Measurements from ENCODE around the gene PODXL2. TPM values are rescaled to one million over a fixed set of nuclear protein-coding genes. Genes with fewer than 3 reads are reported as not detected.
"Not testable (repeated sequence)": the region's sequence is repeated elsewhere in the genome, so short reads cannot be mapped to it uniquely, and the experiment has no call there.

Gene PODXL2
- total RNA-seq, 1 donor from 2014 or later, result 10.3 TPM

DNA sequence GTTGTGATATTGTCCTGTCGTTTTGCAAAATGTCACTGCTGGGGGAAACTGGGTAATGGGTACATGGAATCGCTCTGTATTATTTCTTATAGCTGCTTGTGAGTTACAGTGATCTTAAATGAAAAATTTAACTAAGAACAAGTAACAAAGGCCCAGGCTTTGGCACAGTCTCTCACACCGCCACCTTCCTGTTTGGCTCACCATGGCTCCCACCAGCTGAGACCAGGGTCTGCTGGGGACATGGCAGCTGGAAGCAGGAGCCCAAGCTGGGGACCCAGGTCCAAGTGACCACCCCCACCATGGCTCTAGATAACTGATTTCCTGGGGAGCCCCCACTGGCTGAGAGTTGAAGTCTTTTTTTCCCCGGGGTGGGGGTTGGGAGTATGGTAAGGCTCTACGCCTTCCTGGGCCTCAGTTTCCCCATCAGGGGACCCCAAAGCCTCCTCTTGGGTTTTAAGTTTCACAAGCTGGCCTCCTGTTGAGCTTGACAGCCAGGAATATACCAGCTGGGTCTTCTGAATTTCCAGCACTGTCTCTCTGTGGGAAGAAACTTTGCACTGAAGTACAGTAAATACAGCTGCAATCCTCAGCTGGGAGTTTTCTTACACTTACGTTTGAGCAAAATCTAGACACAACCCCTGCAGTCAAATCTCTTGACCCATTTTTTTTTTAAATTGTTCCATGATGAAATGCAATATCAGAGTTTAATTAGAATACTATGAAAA lies 69.9 kb downstream of the PODXL2 start:
- Mint-ChIP-seq H3K36me3 (ENCODE audit: low read depth) (no peaks in the 10 kb centered on the region), H3K4me3 (no peak overlapping the region), H3K9me3 (no peaks in the 10 kb centered on the region), H3K27me3 (ENCODE audit: insufficient read depth) (peaks cover 4% of the 10 kb centered on the region), H3K27ac (no peak overlapping the region), H3K4me1 (ENCODE audit: low read depth) (no peaks in the 10 kb centered on the region)
- DNase-seq (ENCODE audit: low spot score), result no peak
- intact Hi-C loops (cut with micrococcal nuclease), result loop anchor here (5.0 kb wide), 2 partner anchors 133 to 423 kb away; partner anchors contain the start of gene RUVBL1

DNA sequence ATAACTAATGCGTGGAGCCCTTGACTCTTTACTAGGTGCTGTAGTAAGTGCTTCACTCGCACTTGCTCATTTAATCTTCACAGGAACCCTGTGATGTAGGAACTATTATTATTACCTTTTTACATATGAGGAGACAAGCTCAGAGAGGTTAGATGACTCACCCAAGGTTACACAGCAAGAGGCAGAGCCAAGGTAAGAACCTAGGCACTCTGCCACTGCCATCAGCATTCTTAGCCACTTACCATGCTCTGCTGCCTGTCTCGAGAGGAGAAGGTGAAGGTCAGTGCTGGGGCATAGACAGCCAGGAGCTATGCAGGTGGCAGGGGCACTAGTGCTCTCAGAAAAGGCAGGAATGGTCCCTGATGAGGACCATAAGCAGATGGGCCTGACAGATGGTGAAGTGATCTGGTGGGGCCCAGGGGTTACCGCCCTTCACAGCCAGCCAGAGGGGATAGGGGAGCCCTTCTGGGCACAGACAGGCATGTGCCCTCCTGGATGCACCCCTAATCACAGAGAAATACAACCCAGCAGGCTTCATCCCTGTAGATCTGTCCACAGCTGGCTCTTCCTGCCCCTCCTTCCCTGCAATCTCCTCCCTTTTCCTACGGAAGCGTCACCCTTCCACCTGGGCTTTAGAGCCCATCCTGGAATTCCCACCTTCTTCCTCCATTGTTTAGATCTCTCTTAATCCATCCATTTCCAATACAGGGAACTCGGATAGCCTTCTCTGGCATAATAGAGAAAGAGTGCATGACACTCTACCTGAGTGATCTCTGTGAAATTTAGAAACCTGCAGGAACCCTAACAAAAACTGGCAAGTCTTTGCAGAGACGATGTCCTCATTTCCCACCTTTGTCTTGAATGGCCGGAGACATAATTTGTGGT lies 70.7 kb downstream of the PODXL2 start:
- Mint-ChIP-seq H3K4me3 (no peak overlapping the region), H3K27me3 (ENCODE audit: insufficient read depth) (peaks cover 4% of the 10 kb centered on the region), H3K9me3 (no peaks in the 10 kb centered on the region), H3K36me3 (ENCODE audit: low read depth) (no peaks in the 10 kb centered on the region), H3K4me1 (ENCODE audit: low read depth) (no peaks in the 10 kb centered on the region), H3K27ac (no peak overlapping the region)
- intact Hi-C loops (cut with micrococcal nuclease), result loop anchor here (5.0 kb wide), 2 partner anchors 133 to 423 kb away; partner anchors contain the start of gene RUVBL1
- no peak for DNase-seq (ENCODE audit: low spot score)

- no peak for DNase-seq (ENCODE audit: low spot score)
- intact Hi-C loops (cut with micrococcal nuclease), result no loop called here
- no peaks in the 10 kb centered on the region for H3K9me3 Mint-ChIP-seq
- no peaks in the 10 kb centered on the region for H3K36me3 Mint-ChIP-seq (ENCODE audit: low read depth)
- H3K27me3 Mint-ChIP-seq (ENCODE audit: insufficient read depth), result peaks cover 4% of the 10 kb centered on the region
- H3K4me1 Mint-ChIP-seq (ENCODE audit: low read depth), result no peaks in the 10 kb centered on the region
- H3K4me3 Mint-ChIP-seq, result no peak overlapping the region
- H3K27ac Mint-ChIP-seq, result no peak overlapping the region
Observed at GRCh38 chr3:127700406-127700805, 71.4 kb downstream of the PODXL2 start.

DNA sequence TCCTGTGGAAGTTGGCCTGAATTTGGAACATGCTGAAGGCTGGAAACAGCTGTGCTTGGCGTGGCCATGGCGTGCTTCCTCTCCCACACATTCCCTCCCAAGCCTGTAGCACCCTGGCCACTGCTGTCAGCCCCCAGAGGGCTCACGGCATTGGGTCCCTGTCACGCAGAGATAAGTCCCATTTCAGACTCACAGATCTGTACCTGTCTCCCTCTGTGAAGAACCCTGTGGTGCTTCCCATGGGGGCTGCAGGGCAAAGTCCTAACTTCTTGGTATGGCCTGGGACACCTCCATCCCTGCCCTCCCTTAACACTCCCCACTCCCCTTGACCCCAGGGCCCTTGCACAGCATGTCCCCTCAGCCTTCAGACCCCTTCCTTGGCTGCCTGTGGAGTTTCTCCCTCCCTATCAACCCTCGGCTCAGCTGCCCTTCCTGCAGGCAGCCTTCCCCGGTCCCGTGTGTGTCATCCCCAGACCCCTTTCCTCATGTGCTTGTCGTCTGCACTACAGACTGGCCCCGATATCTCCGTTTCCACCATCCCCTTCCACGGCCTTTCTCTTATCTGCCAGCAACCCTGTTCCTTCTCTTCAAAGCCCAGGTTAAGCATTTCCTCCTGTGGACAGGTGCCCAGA lies 72.4 kb downstream of the PODXL2 start:
- H3K4me1 Mint-ChIP-seq (ENCODE audit: low read depth), result no peaks in the 10 kb centered on the region
- no peaks in the 10 kb centered on the region for H3K36me3 Mint-ChIP-seq (ENCODE audit: low read depth)
- no peaks in the 10 kb centered on the region for H3K9me3 Mint-ChIP-seq
- no peak overlapping the region for H3K4me3 Mint-ChIP-seq
- H3K27ac Mint-ChIP-seq, result no peak overlapping the region
- intact Hi-C loops (cut with micrococcal nuclease), result no loop called here
- H3K27me3 Mint-ChIP-seq (ENCODE audit: insufficient read depth), result peaks cover 2% of the 10 kb centered on the region
- no peak for DNase-seq (ENCODE audit: low spot score)

- peaks cover 2% of the 10 kb centered on the region for H3K27me3 Mint-ChIP-seq (ENCODE audit: insufficient read depth)
- no peaks in the 10 kb centered on the region for H3K4me1 Mint-ChIP-seq (ENCODE audit: low read depth)
- no peaks in the 10 kb centered on the region for H3K36me3 Mint-ChIP-seq (ENCODE audit: low read depth)
- DNase-seq (ENCODE audit: low spot score), result no peak
- no peak overlapping the region for H3K27ac Mint-ChIP-seq
- intact Hi-C loops (cut with micrococcal nuclease), result no loop called here
- H3K4me3 Mint-ChIP-seq, result no peak overlapping the region
- no peaks in the 10 kb centered on the region for H3K9me3 Mint-ChIP-seq
Observed at GRCh38 chr3:127702151-127702578, 73.2 kb downstream of the PODXL2 start.

DNA sequence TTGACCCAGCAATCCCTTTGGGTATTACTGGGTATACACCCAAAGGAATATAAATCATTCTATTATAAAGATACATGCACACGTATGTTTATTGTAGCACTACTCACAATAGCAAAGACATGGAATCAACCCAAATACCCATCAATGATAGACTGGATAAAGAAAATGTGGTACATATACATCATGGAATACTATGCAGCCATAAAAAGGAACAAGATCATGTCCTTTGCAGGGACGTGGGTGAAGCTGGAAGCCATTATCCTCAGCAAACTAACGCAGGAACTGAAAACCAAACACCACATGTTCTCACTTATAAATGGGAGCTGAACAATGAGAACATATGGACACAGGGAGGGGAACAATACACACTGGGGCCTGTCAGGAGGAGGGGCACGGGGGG lies 75.9 kb downstream of the PODXL2 start:
- intact Hi-C loops (cut with micrococcal nuclease); H3K4me1 Mint-ChIP-seq (ENCODE audit: low read depth); H3K27me3 Mint-ChIP-seq (ENCODE audit: insufficient read depth); H3K9me3 Mint-ChIP-seq; H3K27ac Mint-ChIP-seq; H3K4me3 Mint-ChIP-seq; DNase-seq (ENCODE audit: low spot score); H3K36me3 Mint-ChIP-seq (ENCODE audit: low read depth): not testable (repeated sequence)

DNA sequence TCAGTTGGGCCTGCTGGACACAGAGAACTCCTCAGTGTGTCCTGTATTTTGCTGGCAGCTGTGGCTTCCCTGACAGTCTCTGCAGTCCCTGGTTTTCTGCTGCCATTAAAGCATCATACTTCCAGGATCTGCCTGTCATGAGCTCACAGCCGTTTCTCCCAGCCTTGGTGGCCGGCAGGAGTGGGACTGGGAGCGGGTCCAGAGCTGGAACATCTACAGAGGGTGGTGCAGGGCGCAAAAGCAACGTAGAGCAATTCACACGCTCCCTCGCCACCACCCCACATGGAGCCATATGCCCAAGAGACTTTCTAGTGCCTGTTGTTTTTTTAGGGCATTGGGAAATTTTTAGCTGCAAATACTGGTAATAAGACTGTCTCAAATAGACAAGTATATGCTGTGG lies 77.3 kb downstream of the PODXL2 start:
- Mint-ChIP-seq H3K9me3 (no peaks in the 10 kb centered on the region), H3K4me1 (ENCODE audit: low read depth) (no peaks in the 10 kb centered on the region), H3K27me3 (ENCODE audit: insufficient read depth) (no peaks in the 10 kb centered on the region), H3K27ac (no peak overlapping the region), H3K36me3 (ENCODE audit: low read depth) (no peaks in the 10 kb centered on the region), H3K4me3 (no peak overlapping the region)
- intact Hi-C loops (cut with micrococcal nuclease), result no loop called here
- DNase-seq (ENCODE audit: low spot score), result no peak

DNA sequence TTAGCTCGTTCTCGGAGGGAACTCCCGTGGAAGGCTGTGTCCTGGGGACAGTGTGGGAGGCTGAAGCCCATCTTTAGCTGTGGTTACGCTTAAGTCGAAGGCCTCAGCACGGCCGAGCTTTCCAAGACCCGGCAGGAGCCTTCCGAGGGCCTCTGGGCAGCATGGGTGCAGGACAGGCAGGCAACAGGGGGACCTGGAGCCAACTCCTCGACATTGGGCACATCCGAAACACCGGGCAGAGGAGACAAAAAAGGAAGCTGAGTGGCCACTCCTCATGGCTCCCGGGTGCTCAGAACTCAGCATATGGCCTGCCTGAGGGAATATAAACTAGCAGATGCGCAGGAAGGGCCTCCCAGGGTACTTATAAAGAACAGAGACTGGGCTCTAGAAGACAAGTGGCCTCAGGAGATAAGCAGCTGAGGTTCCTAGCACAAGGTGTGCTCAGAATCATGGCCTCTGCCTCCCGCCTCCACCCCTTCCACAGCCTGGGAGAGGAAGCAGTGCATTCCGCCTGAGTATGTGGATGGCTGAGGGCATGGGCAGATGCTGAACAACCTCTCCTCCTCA lies 77.9 kb downstream of the PODXL2 start:
- no peaks in the 10 kb centered on the region for H3K4me1 Mint-ChIP-seq (ENCODE audit: low read depth)

DNA sequence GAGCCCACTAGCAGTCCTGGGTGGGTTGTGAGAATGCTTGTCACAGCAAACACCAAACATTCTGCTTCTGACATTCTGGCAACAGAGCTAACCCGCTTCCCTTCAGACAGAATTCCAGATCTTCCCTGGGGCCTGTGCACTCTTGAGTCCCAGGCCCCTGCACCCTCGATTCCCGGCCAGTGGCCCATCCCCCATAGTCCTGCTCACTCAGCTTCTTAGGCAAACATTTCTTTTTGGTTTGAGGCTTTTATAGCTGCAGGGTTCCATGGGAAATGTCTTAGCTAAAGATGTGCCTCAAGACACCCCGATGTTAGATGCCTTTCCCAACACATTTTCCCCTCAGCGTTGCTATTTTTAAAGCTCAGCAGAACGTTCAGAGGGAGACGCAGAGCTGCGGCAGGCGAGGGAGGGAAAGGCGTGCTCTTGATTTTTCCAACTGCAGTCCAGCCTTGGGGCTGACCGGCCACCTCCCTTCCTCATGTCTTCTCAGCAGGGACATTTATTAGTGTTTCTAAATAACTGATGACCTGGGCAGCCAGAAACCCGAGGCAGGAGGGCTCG lies 78.9 kb downstream of the PODXL2 start:
- no peaks in the 10 kb centered on the region for H3K27me3 Mint-ChIP-seq (ENCODE audit: insufficient read depth)
- no peaks in the 10 kb centered on the region for H3K36me3 Mint-ChIP-seq (ENCODE audit: low read depth)
- intact Hi-C loops (cut with micrococcal nuclease), result no loop called here
- H3K4me1 Mint-ChIP-seq (ENCODE audit: low read depth), result no peaks in the 10 kb centered on the region
- no peaks in the 10 kb centered on the region for H3K9me3 Mint-ChIP-seq
- no peak for DNase-seq (ENCODE audit: low spot score)
- H3K4me3 Mint-ChIP-seq, result no peak overlapping the region
- H3K27ac Mint-ChIP-seq, result no peak overlapping the region

More for the DNA sequence above, 77.9 kb downstream of the PODXL2 start:
- no peak overlapping the region for H3K27ac Mint-ChIP-seq
- DNase-seq (ENCODE audit: low spot score), result no peak
- intact Hi-C loops (cut with micrococcal nuclease), result no loop called here
- no peaks in the 10 kb centered on the region for H3K36me3 Mint-ChIP-seq (ENCODE audit: low read depth)
- no peak overlapping the region for H3K4me3 Mint-ChIP-seq
- H3K9me3 Mint-ChIP-seq, result no peaks in the 10 kb centered on the region
- H3K27me3 Mint-ChIP-seq (ENCODE audit: insufficient read depth), result no peaks in the 10 kb centered on the region

DNA sequence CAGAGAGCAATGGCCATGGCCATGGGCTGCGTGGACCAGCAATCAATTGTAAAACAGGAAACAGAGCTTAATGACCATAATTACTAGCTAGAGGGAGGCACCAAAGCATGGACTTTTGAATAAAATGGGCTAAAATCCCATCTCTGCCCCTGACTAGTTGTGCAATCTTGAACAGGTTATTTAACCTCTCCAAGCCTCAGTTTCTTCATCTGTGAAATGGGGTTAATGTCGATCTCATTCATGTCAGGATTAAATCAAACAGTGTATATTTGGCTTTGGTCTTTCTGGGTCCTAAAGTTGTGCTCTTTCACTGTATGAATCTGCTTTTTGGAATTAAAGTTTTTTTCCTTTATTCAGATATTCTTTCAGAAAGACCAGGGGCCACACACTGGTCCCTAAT lies 79.9 kb downstream of the PODXL2 start:
- Mint-ChIP-seq H3K4me3 (no peak overlapping the region), H3K27ac (no peak overlapping the region), H3K36me3 (ENCODE audit: low read depth) (no peaks in the 10 kb centered on the region), H3K4me1 (ENCODE audit: low read depth) (no peaks in the 10 kb centered on the region), H3K27me3 (ENCODE audit: insufficient read depth) (no peaks in the 10 kb centered on the region), H3K9me3 (no peaks in the 10 kb centered on the region)
- no peak for DNase-seq (ENCODE audit: low spot score)
- intact Hi-C loops (cut with micrococcal nuclease), result no loop called here

DNA sequence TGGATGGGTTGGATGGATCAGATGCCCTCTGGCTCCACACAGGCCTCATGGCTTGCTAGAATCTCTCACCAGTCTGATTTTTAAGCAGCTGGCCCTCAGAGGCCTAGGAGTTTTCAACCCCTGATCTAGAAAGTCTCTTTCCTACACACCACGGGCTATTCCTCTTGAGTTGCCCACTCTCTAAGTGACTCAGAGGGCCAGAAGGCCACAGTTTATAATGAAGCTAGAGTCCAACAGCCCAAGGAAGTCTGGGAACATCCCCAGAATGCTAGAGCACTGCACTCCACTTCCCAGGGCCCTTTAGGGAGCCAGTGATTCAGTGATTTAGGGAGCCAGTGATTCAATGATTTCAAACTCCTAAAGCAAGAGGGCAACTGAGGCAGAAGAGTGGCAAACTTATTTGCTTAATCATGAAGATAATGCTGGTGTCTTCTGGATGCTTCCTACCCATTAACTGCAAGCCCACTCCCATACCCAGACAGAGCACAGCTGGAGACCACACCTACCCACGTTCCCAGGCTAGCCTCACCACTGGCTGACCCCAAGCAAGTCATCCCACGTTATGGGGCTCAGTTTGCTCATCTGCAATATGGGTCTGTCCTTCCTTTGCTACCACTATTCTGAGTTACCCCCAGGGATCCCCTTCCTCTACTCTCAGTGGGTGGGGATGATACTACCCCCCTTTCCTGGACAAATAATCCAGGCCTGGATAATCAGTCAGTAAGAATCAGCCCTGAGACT lies 80.5 kb downstream of the PODXL2 start:
- no peak overlapping the region for H3K27ac Mint-ChIP-seq
- no peaks in the 10 kb centered on the region for H3K4me1 Mint-ChIP-seq (ENCODE audit: low read depth)
- H3K27me3 Mint-ChIP-seq (ENCODE audit: insufficient read depth), result peaks cover 1% of the 10 kb centered on the region
- no peak for DNase-seq (ENCODE audit: low spot score)
- no peaks in the 10 kb centered on the region for H3K9me3 Mint-ChIP-seq
- no peaks in the 10 kb centered on the region for H3K36me3 Mint-ChIP-seq (ENCODE audit: low read depth)
- H3K4me3 Mint-ChIP-seq, result no peak overlapping the region
- intact Hi-C loops (cut with micrococcal nuclease), result no loop called here
